HK-2 (cell line): ENCODE results near the gene TSTD1.
"Not testable (repeated sequence)": the region's sequence is repeated elsewhere in the genome, so short reads cannot be mapped to it uniquely, and the experiment has no call there.

Experiments used
- DNase-seq: peaks from one replicate; pipeline ENCODE4 v3.0.0-alpha.2; 2018; ENCODE audit not compliant: unreplicated experiment

Gene TSTD1

GRCh38 chr1:161069241-161069640, 30.5 kb upstream of the TSTD1 start:
- DNase-seq = no peak

DNA sequence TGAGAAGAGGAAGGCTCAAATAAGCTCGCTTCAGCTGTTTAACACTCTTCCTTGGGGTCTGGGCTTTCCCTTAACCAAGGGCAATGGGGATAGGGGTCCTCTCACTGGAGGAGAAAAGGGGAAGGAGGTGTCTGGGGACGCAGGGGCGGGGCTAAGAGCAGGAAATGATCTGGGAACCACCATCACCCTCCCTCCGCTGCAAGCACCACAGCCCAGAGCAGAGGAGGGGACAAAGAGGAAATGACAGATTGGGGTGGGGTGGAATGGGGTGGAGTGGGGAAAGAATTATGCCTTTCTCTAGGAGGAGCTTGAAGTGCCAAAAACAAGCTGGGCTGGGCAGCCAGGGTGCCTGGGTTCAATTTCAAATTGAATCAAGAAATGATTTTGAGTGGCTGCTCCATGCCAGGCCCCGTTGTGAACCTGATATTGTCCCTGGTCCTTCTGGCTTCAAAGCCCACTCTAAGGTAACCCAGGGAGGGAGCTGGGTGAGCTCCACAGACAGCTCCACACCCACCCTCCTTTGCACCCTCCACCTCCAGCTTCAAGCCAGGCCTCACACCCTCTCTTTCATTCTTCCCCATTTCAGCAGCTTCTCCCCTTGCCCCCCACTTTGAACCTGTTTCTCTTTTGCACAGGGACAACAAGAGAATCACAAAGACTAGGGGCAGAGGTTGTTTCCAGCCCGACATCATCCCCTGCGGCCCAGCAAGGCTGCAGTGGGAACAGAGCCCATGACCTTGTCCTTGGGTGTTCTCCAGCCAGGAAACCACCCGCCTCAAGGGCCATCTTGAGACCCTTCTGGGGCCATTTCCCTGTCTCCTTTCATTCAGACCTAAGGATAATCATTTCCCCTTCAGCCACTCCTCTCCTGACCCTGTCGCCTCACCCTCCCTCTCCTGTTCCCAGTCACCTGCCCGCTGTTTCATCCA, 29.8 kb upstream of the TSTD1 start:
- DNase-seq = no peak

GRCh38 chr1:161066694-161067093, 27.9 kb upstream of the TSTD1 start:
- DNase-seq = no peak

DNA sequence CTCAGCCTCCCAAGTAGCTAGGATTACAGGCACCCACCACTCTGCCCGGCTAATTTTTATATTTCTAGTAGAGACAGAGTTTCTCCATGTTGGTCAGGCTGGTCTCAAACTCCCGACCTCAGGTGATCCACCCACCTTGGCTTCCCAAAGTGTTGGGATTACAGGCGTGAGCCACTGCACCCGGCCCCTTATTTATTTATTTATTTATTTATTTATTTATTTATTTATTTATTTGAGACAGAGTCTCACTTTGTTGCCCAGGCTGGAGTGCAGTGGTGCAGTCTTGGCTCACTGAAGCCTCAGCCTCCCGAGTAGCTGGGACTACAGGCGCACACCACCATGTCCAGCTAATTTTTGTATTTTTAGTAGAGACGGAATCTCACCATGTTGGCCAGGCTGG, 26.9 kb upstream of the TSTD1 start:
- DNase-seq = not testable (repeated sequence)

GRCh38 chr1:161063936-161064335, 25.2 kb upstream of the TSTD1 start:
- not testable (repeated sequence) for DNase-seq

DNA sequence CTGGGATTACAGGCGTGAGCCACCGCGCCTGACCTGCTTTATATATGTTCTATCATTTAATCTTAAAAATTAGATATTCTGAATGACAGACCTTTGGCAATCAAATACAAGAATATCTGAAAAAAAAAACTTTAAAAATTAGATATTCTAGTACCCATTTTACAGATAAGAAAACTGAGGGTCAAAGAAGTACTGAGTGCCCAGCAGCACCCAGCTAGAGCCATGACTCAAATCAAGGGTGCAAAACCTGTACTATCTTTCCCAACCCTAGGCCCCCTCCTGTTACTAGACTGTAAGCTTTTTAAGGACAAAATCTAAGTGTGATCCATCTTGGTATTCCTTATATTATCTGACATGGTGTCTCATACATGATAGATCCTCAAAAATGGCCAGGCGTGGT, 22.7 kb upstream of the TSTD1 start:
- no peak for DNase-seq

DNA sequence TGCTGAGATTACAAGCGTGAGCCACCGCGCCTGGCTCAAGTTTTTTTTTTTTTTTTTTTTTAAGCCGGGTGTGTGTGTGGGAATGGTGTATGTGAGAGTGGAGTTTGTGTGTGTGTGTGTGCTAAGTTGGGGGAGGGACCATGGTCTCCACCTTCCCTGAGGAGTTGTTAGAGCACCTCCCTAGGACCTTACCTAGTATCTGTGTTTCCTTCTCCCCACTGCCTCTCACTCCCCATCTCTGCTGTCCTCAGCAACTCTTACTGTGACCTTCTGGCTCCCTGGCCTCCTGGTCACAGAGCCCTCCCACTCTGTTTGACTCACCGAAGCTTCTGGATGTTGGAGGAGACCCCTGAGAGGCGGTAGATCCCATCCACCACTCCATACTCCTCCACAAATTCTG, 20.5 kb upstream of the TSTD1 start:
- DNase-seq = no peak

- DNase-seq = no peak
Observed at GRCh38 chr1:161054805-161055204, 16.0 kb upstream of the TSTD1 start.

DNA sequence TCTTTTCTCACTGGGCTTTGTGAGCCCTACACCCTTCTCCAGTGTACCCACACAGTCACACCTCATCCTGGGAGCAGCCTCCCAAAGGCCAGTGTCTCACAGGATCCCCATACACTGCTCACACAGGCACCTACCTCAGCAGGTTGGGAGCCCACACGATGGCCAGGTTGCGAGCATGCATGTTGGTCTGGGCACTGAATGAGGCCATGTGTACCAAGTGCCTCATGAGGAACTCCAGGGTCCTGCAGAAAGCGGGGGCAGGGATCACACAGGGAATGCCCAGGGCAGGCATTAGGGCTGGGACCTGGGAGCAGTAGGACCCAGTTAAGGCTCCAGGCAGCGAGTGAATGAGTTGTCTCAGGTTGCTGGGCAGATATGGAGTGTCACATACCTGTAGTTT, 15.5 kb upstream of the TSTD1 start:
- DNase-seq = no peak

- DNase-seq = no peak
Observed at GRCh38 chr1:161052899-161053298, 14.1 kb upstream of the TSTD1 start.

DNA sequence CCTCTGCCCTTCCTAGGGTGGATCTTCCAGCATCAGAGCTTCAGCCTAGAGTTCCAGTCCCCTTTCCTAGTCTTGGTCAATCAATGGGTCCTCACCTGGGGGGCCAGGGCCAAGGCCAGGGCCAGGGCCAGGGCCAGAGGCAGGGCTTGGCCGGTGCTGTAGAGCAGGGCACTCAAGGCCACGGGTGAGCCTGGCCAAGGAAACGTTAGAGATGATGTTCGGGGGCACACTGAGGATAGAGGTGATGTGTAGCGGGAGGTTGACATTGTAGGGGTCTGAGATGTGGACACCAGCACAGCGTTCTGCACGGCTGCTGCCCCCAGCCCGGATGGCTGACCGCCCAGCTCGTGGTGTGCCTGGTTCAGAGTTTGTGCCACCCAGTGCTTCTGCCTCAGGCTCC, 12.5 kb upstream of the TSTD1 start:
- DNase-seq = no peak

DNA sequence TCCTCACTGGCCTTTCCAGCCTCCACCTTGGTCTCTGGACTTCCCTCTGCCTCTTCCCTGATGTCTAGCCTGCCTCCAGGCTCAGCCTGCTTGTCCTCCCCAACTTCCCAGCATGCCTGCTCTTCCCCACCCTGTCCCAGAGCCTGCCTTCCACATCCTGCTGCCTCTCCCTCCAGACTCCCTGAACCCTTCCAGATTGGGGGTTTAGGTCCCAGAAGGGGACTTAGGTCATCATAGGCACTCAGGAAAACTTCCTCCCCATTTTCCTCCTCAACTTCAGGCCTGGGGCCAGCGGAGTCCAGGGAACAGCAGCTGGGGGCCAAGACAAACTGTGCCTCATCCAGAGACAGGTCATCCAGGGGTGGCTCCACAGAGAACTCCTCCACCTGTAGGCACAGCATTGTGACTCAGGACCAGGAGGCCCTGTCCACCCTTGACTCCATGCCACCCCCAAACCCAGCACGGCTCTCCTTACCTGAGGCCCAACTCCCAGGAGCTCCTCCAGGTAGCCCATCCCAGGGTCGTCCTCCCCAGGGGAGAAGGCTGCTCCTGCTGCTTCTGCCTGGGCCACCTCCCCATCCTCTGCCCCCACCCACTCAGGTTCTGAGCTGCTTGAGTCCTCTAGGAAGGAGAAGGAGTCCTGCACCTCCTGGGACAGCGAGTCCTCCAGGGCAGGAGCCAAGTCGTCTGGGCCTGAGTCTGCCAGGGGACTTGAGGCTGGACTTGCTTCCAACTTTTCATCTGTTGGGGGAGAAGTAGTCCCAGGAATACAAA, 10.4 kb upstream of the TSTD1 start:
- no peak for DNase-seq

DNA sequence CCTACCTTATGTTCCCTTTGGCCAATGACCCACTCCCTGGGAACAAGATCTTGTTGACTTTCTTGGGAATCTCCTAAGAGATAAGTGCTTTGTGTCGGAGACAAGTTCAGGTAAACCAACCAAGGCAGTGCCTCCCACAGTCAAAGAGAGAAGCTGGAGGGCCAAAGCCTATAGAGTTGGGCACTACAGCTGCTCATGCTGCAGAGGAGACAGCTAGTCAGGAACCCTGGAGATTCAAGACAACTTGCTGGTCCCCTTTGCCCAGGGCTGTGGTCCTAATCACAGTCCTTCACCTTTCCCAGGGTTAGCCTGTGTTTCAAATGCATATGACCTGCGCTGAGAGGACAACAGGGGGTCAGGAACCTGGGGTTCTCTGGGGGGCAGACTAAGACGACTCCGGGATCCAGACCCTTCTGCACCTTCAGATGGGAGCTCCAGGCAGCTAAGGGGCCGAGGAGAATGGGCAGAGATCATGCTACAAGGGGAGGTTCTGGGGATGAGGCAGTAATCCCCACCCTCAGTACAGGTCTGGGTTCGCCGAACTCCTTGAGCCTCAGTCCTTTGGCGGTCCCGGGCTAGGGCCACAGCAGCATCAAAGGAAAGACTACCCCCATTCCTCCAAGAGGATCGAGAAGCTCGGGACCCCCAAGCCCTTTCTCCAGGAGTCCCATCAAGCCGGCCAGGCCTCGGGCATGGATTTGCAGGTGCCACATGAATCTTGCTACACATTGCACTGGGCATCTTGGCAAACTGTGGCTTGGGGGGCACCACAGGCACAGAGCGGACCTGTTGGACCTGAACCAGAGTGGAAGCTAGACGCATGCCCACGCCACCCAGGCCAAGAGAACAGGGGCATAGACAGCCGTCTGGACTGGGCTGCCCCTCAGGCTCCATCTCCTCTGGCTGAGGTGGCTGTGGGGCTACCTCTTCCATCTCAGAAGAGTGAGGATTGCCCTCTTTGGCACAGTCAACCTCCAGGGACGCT, 9.0 kb upstream of the TSTD1 start:
- no peak for DNase-seq

GRCh38 chr1:161046605-161047228, 8.0 kb upstream of the TSTD1 start:
- DNase-seq = no peak

DNA sequence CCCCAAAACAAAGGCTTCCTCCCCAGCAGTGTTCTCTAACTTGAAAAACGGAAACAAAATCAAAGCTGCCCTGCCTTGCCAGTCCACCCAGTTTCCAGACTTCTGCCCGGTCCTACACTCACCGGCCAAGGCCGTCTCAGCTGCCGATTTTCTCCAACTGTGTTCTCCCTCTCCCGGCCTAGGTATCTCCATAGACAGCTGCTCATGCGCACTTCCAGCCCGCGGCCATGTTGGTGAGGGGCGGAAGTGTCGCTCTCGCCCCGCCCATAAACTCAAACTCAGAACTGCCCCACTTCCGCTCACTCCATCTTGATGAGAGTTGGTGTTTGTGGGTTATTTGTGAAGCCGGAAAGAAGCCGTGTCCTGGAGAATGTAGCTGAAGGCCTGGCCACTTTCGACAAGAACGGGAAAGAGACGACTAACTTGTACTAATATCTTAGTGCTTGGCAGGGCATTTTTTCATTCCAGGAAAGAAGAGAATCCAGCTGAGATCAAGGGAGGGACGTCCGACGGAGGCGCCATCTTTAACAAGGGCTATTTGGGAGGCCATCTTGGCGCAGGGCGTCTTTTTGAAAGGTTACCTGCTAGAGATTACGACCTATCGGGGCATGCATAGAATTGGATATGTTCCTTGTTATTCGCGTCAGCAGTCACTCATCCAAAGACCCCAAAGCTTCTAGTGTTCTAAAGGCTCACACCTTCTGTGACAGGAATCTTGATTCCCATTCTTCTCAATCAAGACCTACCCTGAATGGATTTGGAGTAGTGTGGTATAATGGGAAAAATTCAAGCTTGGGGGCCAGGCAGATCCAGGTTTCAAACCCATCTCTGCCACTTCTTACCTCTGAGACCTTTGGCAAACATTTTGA, 7.2 kb upstream of the TSTD1 start, which contains the start of gene USF1:
TSS of gene USF1 (minus strand) at position 242 of the 869 bp plus-strand sequence. CDS start 2,702 bp downstream, outside the sequence.
- peak; percentile 91 for DNase-seq

DNA sequence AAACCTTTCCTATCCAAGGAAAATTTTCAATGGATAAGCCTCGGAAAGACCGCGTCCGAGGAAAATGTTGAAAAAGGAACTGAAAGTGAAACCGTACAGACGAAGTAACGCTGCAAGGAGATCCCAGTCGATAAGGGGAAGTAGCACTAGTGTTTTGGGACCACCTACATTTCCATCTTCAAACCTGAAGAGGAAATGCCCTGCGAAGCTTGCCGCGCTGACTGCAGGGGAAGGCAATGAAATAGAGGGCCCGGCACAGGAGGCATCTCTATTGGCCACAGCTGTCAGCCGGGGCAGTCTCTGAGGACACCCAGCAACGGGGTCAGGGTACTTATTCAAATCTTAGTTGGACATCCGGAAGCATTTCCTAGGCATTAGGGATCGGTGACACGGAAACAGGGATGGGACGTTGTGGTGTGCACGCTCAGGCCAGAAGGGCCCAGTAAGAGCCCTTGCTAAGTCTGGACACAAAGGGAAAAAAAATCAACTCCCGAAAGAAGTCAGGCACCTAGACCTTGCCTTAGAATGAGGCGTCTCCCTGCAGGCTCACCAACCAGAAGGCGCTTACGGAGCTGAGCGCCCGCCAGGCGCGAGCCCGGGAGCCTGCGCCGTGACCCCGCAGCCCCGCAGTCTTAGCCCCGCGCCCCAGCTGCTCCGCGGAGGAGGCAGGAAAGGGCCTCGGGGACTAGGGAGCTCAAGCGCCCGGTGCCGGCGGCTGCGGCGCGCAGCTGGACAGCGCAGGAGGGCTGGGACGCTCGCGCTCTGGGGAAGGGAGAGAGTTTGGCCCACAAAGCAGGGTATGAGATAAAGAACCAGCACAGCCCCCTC, 6.4 kb upstream of the TSTD1 start:
- DNase-seq = peak; percentile 65

- no peak for DNase-seq
Observed at GRCh38 chr1:161044535-161044907, 5.8 kb upstream of the TSTD1 start.

DNA sequence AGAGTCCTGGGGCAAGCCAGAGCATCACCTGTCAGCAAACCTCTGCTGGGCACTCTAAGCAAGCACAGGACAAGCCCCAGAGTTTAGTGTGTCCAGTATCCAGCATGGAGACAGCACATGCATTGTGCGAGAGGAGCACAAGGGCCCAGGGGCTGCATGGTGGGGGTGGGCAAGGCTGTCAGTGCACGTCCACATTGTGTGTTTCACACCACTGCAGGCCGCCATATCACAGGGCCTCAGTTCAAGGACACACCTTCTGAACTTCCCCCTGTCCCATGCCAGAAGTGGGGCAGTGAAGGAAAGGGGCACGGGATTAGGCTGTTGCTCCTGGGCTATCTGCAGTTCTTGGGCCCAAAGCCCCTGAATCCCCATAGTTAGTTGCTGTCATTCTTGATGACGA, 782 bp upstream of the TSTD1 start:
- no peak for DNase-seq

DNA sequence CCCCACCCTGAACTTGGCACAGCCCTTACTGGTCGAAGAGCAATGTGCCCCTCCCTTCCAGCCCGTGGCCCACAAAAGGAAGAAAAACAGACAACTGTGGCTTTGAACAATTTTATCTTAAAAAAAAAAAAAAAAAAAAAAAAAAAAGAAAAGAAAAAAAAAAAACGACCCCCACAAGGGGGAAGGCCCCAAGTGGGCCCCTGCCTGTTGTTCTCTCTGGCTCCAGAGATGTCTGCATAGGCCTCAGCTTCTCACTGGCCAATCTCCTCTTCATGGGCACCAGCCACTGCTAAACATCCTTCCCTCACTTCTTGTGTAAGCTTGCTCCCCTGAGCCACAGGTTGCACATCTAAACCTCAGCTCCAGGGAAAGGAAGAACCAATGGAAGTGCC, 386 bp upstream of the TSTD1 start:
- DNase-seq = no peak
